WERI-Rb-1 (cell line): ENCODE data around the gene DNM3.

Source experiments
- DNase-seq: peaks from one replicate; pipeline ENCODE4 v3.0.0-alpha.2; 2020
- H3K27ac ChIP-seq: fragments of 250-450 bp; sonication (Bioruptor Pico); 2 replicates; pipeline ENCODE4 v1.5.1; 2020; ENCODE audit warnings: mild to moderate bottlenecking, moderate library complexity
- H3K27me3 ChIP-seq: fragments of 250-450 bp; sonication (Bioruptor Pico); 2 replicates; pipeline ENCODE4 v1.5.1; 2021; ENCODE audit warnings: mild to moderate bottlenecking, low read depth, moderate library complexity; ENCODE audit not compliant: insufficient read depth, severe bottlenecking
- H3K36me3 ChIP-seq: fragments of 250-450 bp; sonication (Bioruptor Pico); 2 replicates; pipeline ENCODE4 v1.5.1; 2020; ENCODE audit warnings: mild to moderate bottlenecking, moderate library complexity
- H3K4me3 ChIP-seq: 2 replicates; pipeline ENCODE4 v1.5.1; 2011; ENCODE audit warnings: low read depth, mild to moderate bottlenecking, control low read depth, low read length
- H3K9me3 ChIP-seq: fragments of 250-450 bp; sonication (Bioruptor Pico); 2 replicates; pipeline ENCODE4 v1.5.1; 2021; ENCODE audit warnings: mild to moderate bottlenecking, moderate library complexity; ENCODE audit not compliant: severe bottlenecking
- CTCF ChIP-seq: IDR thresholded peaks from 2 replicates; pipeline ENCODE4 v1.5.1; 2011; ENCODE audit warnings: low read depth, mild to moderate bottlenecking, control low read depth, inconsistent platforms, low read length

Gene DNM3

GRCh38 chr1:172254521-172255222 lies 413.4 kb downstream of the DNM3 start:
- DNase-seq: no peak
- Histone ChIP-seq H3K9me3 (no peaks in the 10 kb centered on the region), H3K4me3 (no peak overlapping the region), H3K36me3 (no peaks in the 10 kb centered on the region), H3K27ac (no peak overlapping the region), H3K27me3 (no peaks in the 10 kb centered on the region)
- no peak for TF ChIP-seq CTCF

- Histone ChIP-seq H3K27me3 (no peaks in the 10 kb centered on the region), H3K36me3 (no peaks in the 10 kb centered on the region), H3K9me3 (no peaks in the 10 kb centered on the region), H3K27ac (no peak overlapping the region), H3K4me3 (no peak overlapping the region)
- no peak for TF ChIP-seq CTCF
- no peak for DNase-seq
These were observed 413.9 kb downstream of the DNM3 start for GRCh38 chr1:172255223-172255560.

GRCh38 chr1:172265905-172266304 lies 424.6 kb downstream of the DNM3 start:
- no peaks in the 10 kb centered on the region for H3K36me3 ChIP-seq
- DNase-seq: no peak
- H3K9me3 ChIP-seq: no peaks in the 10 kb centered on the region
- no peak for TF ChIP-seq CTCF
- no peak overlapping the region for H3K4me3 ChIP-seq
- no peaks in the 10 kb centered on the region for H3K27me3 ChIP-seq
- no peak overlapping the region for H3K27ac ChIP-seq

DNA sequence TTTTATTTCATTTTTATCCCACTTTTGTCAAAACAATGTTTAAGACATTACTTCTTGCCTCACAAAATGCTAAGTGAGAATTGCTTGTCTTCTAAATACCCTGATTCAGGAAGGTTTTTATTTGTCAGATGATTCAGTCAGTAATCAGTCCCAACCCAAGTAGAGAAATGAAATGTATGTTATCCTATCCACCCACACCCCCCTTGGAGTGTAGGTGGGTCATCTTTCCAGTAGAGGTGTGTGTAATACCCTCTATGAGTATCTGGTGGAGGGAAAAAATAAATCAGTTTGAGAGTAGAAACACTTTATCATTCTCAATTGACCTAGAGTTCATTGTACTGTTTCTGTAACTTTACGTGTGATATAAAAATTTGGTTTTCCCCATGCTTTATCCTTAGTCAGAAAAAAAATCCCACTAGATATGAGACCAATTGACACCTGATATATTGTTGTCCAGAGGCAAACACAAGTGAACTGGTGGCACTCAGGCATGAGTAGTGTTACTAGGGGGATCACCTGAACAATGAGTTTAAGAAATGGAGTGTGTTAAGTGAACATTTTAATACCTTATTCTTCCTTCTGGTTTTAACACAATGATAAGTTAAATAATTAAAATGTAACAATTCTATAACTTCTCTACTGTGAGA lies 425.4 kb downstream of the DNM3 start:
- H3K4me3 ChIP-seq: no peak overlapping the region
- no peak for DNase-seq
- TF ChIP-seq CTCF: no peak
- H3K9me3 ChIP-seq: no peaks in the 10 kb centered on the region
- H3K27ac ChIP-seq: no peak overlapping the region
- H3K27me3 ChIP-seq: no peaks in the 10 kb centered on the region
- no peaks in the 10 kb centered on the region for H3K36me3 ChIP-seq

DNA sequence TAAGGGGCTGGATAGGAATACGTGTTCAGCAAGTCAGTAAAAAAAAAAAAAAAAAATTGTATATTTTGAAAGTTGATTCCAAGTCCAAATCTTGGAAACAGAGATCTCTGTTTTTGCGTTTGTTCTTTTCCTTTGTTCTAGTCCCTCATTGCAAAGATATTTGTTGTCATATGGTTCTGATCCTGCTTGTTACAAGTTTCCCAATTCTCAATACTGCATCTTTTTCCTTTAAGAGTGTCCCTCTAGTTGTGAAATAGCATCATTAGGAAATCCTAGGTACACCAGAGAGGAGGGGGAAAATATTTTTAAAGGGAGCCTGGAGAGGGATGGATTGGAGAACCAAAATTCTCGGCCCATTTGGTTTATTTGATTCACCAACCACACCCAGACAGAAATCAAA lies 426.9 kb downstream of the DNM3 start:
- TF ChIP-seq CTCF: no peak
- no peak for DNase-seq
- no peaks in the 10 kb centered on the region for H3K27me3 ChIP-seq
- H3K9me3 ChIP-seq: no peaks in the 10 kb centered on the region
- no peak overlapping the region for H3K27ac ChIP-seq
- no peaks in the 10 kb centered on the region for H3K36me3 ChIP-seq
- H3K4me3 ChIP-seq: no peak overlapping the region

- no peaks in the 10 kb centered on the region for H3K36me3 ChIP-seq
- H3K9me3 ChIP-seq: no peaks in the 10 kb centered on the region
- H3K27me3 ChIP-seq: no peaks in the 10 kb centered on the region
- H3K27ac ChIP-seq: no peak overlapping the region
- no peak overlapping the region for H3K4me3 ChIP-seq
- no peak for DNase-seq
- no peak for TF ChIP-seq CTCF
These were observed 427.8 kb downstream of the DNM3 start for GRCh38 chr1:172269084-172269483.
